T-helper 2 cell (primary cell): ENCODE results near the gene MAP3K10.

Experiments used
- DNase-seq, 5 experiments: peaks; one replicate each; pipeline versions ENCODE4 v3.0.0 to v3.0.0-alpha.2; 2012 to 2022

Gene MAP3K10

DNA sequence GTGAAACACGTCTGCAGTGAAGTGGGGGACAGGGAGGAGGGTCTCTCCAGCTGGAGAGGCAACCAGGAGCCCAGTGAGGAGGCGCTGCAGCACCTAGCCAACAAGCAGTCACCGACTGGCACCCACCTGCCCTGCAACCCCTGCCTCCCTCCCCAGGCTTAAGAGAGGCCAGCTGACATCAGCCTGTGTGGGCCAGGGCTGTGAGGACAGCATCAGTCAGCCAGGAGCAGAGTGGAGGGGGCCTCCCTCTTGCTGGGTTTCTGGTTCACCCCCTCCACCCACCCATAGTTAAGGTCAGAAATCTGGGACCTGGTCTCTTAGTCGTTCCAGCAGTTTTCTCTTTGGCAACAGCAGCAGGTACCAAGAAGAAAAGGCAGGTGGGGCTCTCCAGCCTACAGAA, 60.8 kb downstream of the MAP3K10 start:
- no peak for DNase-seq

DNA sequence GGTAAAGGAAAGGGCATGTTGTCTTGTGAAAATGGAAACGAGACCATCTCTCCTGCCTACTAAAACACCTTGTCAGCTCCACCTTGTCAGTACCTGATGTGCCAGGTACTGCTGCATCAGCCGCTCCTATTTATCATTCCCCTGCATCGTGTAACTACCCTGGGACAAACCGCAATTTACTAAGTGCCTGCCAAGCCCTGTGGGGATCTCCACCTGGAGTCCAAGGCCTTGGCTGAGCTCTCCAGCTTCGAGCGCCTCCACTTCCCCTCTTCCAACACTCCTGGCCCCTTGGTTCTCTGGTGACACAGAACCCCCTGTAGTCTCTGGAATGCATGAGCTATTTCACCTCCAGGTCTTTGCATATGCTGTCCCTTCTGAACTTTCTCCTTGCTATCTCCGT, 61.2 kb downstream of the MAP3K10 start:
- no peak for DNase-seq

DNA sequence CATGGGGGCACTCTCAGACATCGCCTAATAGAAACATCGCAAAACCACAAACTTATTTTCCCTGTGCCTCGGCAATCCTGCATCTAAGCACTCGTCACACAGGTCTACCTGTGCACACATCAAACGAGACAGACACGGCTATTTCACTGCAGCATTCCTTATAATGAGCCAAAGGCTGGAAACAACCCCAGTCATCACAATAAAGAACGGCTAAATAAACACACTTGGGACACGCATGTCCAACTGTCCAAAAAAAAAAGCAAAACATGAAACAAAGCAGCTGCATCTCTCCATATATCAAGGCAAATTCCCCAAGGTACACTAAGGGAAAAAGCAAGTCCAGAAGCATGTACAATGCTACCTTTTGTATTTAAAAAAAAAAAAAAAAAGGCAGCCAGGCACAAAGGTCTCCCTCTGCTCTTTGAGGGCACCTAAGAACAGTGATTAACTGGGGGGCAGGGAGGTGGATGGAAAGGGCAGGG, 62.4 kb downstream of the MAP3K10 start:
- no peak for DNase-seq

DNA sequence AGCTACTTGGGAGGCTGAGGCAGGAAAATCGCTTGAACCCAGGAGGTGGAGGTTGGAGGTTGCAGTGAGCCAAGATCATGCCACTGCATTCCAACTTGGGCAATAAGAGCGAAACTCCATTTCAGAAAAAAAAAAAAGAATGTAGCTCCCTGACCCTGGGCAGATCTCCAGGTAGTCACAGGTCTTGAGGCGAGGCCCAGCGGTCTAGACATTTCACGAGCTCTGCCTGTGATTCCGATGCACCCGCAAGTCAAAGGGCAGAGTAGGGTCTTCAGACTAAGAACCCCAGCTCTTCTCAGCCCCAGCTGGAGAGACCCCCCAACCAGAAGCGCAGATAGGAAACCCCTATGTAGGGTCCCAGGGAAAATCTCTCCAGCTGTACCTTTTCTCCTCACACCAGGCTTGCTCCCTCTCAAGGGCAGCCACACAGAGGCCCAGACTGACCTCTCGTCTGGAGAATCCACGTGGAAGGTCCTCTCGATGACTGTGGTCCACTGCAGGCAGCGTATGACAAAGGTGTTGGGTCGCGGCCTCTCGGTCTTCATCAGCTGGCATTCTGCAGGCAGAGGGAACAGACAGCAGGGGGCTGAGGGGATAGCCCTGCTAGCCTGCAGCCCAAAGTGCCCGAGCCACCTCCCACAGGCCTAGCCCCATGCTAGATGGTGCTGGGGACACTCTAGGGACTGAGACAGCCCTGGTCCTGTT, 63.6 kb downstream of the MAP3K10 start:
- no peak for DNase-seq

DNA sequence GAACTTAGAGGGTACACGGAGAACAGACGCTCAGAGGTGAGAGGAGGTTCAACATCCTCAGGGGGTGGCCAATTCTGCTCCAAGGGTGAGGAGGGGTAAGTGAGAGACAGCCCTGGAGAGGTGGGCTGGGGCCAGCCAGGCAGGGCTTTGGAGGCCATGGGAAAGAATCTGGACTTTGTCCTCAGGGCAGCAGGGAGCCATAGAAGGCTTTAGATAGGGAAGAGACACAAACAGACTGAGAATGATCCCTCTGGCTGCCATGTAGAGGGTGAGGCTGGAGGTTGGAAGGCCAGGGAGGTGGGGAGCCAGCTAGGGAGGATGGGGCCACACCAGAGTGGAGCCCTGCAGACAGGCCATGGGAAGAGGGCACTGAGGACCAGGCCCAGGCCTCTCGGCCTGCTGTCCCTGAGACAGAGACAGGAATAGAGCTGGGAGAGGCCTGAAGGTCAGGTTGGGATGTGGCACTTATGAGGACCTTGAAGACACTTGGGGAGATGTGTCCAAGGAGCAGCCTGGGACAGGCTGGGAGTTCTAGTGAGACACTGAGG, 64.5 kb downstream of the MAP3K10 start:
- DNase-seq, result no peak

DNA sequence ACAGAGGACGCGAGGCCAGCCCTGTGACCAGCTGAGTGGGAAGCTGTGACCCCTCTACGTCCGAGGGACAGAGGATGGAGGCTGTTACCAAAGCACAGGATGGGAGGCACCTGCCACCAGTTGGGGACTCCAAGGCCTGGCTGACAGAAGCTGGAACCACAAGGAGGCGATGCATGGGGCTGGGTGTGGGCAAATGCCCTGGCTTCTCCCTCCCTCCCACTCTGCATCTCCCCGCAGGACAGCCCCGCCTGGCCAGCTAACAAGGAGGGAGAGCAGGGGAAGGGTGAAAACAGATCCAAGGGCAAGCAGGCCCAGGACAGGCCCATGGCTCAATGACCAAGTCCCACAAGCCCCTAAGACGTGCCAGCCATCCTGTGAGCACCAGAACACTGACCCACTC, 65.3 kb downstream of the MAP3K10 start:
- no peak for DNase-seq

DNA sequence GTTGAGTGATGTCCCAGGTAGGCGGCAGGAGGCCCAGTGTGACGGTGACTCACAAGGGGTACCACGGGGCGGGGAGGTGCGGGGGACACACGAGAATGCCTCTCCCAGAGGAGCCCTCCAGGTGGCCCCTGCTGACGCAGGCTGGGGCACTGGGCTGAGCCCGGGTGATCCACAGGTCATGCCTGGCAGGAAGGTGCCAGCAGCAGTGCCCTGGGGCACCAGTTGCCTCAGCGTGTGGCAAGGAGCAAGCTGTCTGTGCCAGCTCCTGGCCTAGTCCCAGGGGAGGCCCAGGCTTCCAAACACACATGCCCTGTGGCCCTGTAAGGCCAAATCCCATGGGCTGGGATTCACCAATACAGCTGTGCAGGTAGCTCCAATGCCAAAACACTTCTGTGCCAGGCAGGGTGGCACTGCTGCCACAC, 65.9 kb downstream of the MAP3K10 start:
- DNase-seq, result no peak

DNA sequence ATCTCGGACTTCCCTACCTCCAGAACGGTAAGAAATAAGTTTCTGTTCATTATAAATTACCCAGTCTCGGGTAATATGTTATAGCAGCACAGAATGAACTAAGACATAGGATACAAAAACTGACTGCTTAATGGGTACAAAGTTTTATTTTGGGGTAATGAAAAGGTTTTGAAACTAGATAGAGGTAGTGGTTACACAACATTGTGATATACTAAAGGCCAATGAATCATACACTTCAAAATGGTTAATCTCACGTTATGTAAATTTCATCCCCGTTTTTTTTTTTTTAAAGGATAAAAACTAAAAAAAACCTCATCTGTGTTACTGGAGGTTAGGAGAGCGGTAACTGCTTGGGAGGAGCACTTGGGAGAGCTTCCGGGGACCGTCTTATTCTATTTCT, 70.4 kb downstream of the MAP3K10 start:
- no peak for DNase-seq

DNA sequence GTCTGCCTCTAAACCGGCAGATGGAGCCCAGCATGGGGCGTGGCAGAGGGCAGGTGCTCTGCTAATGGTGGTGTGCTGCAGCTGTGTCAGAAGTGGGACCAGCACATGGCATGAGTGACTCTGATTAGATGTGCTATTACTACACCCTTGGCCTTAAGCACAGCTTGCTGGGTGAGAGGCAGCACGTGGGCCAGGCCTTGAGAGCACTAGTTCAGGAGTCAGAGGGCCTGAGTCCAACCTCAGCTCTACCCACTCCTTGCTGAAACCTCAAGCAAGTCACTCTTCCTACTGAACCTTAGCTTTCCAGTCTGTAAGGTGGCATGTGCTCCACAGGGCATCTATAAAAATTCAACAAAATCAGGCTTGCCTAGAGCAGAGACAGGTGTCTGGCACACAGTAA, 71.2 kb downstream of the MAP3K10 start:
- DNase-seq, result no peak

DNA sequence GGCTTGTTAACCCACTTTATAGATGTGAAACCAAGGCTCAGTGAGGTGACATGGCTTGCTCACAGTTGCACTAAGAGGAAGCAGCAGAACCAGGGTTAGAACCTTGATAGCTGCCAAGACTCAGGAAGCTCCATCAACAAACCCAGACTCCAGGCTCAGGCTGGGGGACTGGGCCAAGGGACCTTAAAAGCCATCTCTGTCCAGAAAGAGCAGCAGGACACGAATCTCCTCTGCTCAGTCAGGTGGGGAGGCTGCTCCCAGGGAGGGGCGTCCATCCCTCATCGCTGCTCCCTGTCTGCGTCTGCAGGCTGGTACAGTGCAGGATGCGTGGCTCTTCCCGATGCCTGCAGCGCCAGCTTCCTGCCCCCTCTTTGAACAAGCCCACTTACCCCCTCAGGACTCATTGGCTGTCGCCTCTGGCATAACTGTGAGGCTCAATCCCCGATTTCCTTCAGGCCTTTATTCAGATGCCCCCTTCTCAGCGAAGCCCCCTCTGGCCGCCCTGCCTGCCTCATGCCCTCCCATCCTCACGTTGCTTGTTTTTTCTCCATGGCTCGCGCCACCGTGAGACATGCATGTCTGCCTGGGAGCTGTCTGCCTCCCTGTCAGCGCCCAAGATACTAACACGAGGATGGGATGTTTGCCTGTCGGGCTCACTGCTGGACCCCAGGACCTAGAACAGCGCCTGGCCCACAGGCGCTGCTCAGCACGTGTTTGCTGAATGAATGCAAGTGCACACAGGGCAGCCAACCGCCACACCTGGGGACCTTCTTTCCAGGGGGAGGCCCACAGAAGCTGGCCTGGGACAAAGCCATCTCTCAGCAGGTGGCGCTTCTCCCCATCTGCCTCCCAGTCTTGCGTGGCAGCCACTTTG, 72.5 kb downstream of the MAP3K10 start:
- no peak for DNase-seq

DNA sequence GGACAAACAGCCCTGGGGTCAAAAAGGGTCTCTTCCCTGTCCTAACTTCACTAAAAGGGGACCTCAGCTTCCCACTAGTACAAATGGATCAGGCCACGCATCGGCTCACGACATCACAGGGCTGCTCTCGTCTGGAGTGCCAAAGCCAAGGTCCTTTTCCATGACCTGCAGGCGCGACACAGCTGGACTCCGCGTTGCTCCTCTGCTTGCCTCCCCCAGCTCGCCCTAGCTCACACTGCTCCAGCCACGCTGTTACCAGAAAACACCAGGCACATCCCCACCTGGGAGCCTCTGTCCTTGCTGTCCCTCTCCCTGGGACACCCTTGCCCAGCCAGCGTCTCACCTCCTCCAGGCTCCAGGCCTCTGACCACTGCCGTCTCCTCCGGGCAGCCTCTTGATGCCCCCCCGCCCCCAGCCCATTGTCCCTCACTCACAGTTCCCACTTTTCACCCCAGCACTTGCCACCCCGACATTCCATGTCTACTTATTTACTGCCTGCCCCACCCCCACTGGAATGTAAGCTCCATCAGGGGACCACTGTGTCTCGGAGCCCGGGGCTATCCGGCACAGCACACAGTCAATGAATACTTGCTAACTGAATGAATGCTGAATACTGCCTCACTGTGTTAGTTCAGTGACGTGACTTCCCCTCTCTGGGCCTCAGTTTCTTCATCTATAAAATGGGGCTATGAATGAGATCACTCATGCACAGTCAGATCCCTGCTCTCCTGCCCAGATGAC, 73.3 kb downstream of the MAP3K10 start:
- DNase-seq, result no peak
